Glutamatergic neuron (in vitro differentiated cells): Measurements from ENCODE around the gene TOMM7. TPM values are rescaled to one million over a fixed set of nuclear protein-coding genes. Genes with fewer than 3 reads are reported as not detected.

Experiments
- DNase-seq: peaks from one replicate; pipeline ENCODE4 v3.0.0; 2022
- H3K27ac Mint-ChIP-seq: one replicate; pipeline ENCODE4 v1.8.0; 2020; ENCODE audit warnings: mild to moderate bottlenecking, mixed read lengths, inconsistent platforms; ENCODE audit not compliant: unreplicated experiment
- H3K27me3 Mint-ChIP-seq: one replicate; pipeline ENCODE4 v1.8.0; 2020; ENCODE audit warnings: mild to moderate bottlenecking, moderate library complexity, mixed read lengths, inconsistent platforms; ENCODE audit not compliant: unreplicated experiment
- H3K36me3 Mint-ChIP-seq: one replicate; pipeline ENCODE4 v1.8.0; 2020; ENCODE audit warnings: mild to moderate bottlenecking, mixed read lengths, inconsistent platforms; ENCODE audit not compliant: unreplicated experiment
- H3K4me1 Mint-ChIP-seq: one replicate; pipeline ENCODE4 v1.8.0; 2020; ENCODE audit warnings: mild to moderate bottlenecking, low read depth, mixed read lengths, inconsistent platforms; ENCODE audit not compliant: unreplicated experiment
- H3K4me3 Mint-ChIP-seq: one replicate; pipeline ENCODE4 v1.8.0; 2020; ENCODE audit warnings: mild to moderate bottlenecking, mixed read lengths, inconsistent platforms; ENCODE audit not compliant: unreplicated experiment
- H3K9me3 Mint-ChIP-seq: one replicate; pipeline ENCODE4 v1.8.0; 2020; ENCODE audit warnings: mild to moderate bottlenecking, moderate library complexity, mixed read lengths, inconsistent platforms; ENCODE audit not compliant: unreplicated experiment
- CTCF ChIP-seq: fragments of 200-600 bp; sonication (generic); IDR thresholded peaks from one replicate; pipeline ENCODE4 v1.5.0; 2021; ENCODE audit not compliant: partially characterized antibody, unreplicated experiment
- total RNA-seq: library from RNA; stranded (reverse); fragmentation: NEBNext Ultra II Directional; extraction: Animal tissue kit (Norgen Biotek cat#: 25700); gene quantifications from one replicate; pipeline ENCODE4 v1.2.1, GENCODE V29; 2021; ENCODE audit not compliant: unreplicated experiment

Gene TOMM7
- total RNA-seq, 1 donor from 2014 or later: 111 TPM

- Mint-ChIP-seq H3K4me3 (no peak overlapping the region), H3K9me3 (peaks cover 4% of the 10 kb centered on the region), H3K4me1 (peaks cover 9% of the 10 kb centered on the region), H3K36me3 (no peaks in the 10 kb centered on the region), H3K27ac (no peak overlapping the region), H3K27me3 (peaks cover 2% of the 10 kb centered on the region)
- DNase-seq: no peak
- TF ChIP-seq CTCF: no peak
These were observed 3.2 kb downstream of the TOMM7 start for GRCh38 chr7:22819476-22819875.

GRCh38 chr7:22814261-22815208 lies 8.1 kb downstream of the TOMM7 start:
- no peaks in the 10 kb centered on the region for H3K9me3 Mint-ChIP-seq
- H3K27me3 Mint-ChIP-seq: no peaks in the 10 kb centered on the region
- H3K4me1 Mint-ChIP-seq: no peaks in the 10 kb centered on the region
- DNase-seq: no peak
- no peak overlapping the region for H3K4me3 Mint-ChIP-seq
- no peak overlapping the region for H3K27ac Mint-ChIP-seq
- no peak for TF ChIP-seq CTCF
- no peaks in the 10 kb centered on the region for H3K36me3 Mint-ChIP-seq

GRCh38 chr7:22812353-22812752 lies 10.3 kb downstream of the TOMM7 start:
- H3K27me3 Mint-ChIP-seq: no peaks in the 10 kb centered on the region
- no peak for TF ChIP-seq CTCF
- no peak overlapping the region for H3K27ac Mint-ChIP-seq
- H3K4me1 Mint-ChIP-seq: no peaks in the 10 kb centered on the region
- no peak overlapping the region for H3K4me3 Mint-ChIP-seq
- DNase-seq: no peak
- H3K9me3 Mint-ChIP-seq: peaks cover 2% of the 10 kb centered on the region
- H3K36me3 Mint-ChIP-seq: no peaks in the 10 kb centered on the region

GRCh38 chr7:22811746-22812280 lies 10.8 kb downstream of the TOMM7 start:
- no peak for TF ChIP-seq CTCF
- H3K27ac Mint-ChIP-seq: no peak overlapping the region
- no peaks in the 10 kb centered on the region for H3K27me3 Mint-ChIP-seq
- H3K4me1 Mint-ChIP-seq: no peaks in the 10 kb centered on the region
- no peak for DNase-seq
- H3K36me3 Mint-ChIP-seq: no peaks in the 10 kb centered on the region
- peaks cover 2% of the 10 kb centered on the region for H3K9me3 Mint-ChIP-seq
- no peak overlapping the region for H3K4me3 Mint-ChIP-seq

GRCh38 chr7:22810843-22811242 lies 11.8 kb downstream of the TOMM7 start:
- peaks cover 2% of the 10 kb centered on the region for H3K9me3 Mint-ChIP-seq
- no peak overlapping the region for H3K27ac Mint-ChIP-seq
- no peak for DNase-seq
- H3K4me3 Mint-ChIP-seq: no peak overlapping the region
- no peaks in the 10 kb centered on the region for H3K4me1 Mint-ChIP-seq
- TF ChIP-seq CTCF: no peak
- no peaks in the 10 kb centered on the region for H3K36me3 Mint-ChIP-seq
- no peaks in the 10 kb centered on the region for H3K27me3 Mint-ChIP-seq
